ENCODE results near the gene CHRNA1. TPM values are rescaled to one million over a fixed set of nuclear protein-coding genes. Genes with fewer than 3 reads are reported as not detected.

Gene CHRNA1
- total RNA-seq, 1 experiment from 2014 or later, result not detected

- no peak for DNase-seq
- Histone ChIP-seq H3K27me3 (ENCODE audit: insufficient read depth, low read depth) (no peaks in the 10 kb centered on the region), H3K4me2 (no peak overlapping the region), H3K36me3 (ENCODE audit: low read depth) (no peaks in the 10 kb centered on the region), H3K27ac (no peak overlapping the region), H3K79me2 (ENCODE audit: low read depth) (no peaks in the 10 kb centered on the region), H3K4me3 (no peak overlapping the region), H2AFZ (no peak overlapping the region), H3K4me1 (replicated peaks; ENCODE audit: insufficient read depth) (no peaks in the 10 kb centered on the region), H3K9me2 (ENCODE audit: insufficient read depth) (no peaks in the 10 kb centered on the region), H3F3A (ENCODE audit: insufficient read depth, low read depth) (no peaks in the 10 kb centered on the region), H4K20me1 (ENCODE audit: insufficient read depth) (no peaks in the 10 kb centered on the region), H3K9me3 (ENCODE audit: insufficient read depth, low read depth) (no peaks in the 10 kb centered on the region)
- intact Hi-C loops (cut with micrococcal nuclease; ENCODE audit: unreplicated experiment), result no loop called here
- BruUV-seq (replicated peaks), result no TSS peak
- ChIA-PET CTCF (no interaction called here), POLR2A (ENCODE audit: unreplicated experiment) (no interaction called here)
- no peak for TF ChIP-seq EZH2 (IDR thresholded peaks at IDR 0.05; ENCODE audit: low read depth)
- TF ChIP-seq, protein P1, sequence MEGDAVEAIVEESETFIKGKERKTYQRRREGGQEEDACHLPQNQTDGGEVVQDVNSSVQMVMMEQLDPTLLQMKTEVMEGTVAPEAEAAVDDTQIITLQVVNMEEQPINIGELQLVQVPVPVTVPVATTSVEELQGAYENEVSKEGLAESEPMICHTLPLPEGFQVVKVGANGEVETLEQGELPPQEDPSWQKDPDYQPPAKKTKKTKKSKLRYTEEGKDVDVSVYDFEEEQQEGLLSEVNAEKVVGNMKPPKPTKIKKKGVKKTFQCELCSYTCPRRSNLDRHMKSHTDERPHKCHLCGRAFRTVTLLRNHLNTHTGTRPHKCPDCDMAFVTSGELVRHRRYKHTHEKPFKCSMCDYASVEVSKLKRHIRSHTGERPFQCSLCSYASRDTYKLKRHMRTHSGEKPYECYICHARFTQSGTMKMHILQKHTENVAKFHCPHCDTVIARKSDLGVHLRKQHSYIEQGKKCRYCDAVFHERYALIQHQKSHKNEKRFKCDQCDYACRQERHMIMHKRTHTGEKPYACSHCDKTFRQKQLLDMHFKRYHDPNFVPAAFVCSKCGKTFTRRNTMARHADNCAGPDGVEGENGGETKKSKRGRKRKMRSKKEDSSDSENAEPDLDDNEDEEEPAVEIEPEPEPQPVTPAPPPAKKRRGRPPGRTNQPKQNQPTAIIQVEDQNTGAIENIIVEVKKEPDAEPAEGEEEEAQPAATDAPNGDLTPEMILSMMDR (conservative IDR thresholded peaks at IDR 0.05), result no peak
Measured at GRCh38 chr2:174784909-174785308, 20.6 kb upstream of the CHRNA1 start.

GRCh38 chr2:174784316-174784715, 20.0 kb upstream of the CHRNA1 start:
- intact Hi-C loops (cut with micrococcal nuclease; ENCODE audit: unreplicated experiment), result no loop called here
- ChIA-PET CTCF (no interaction called here), POLR2A (ENCODE audit: unreplicated experiment) (no interaction called here)
- H3K9me3 ChIP-seq (ENCODE audit: insufficient read depth, low read depth), result no peaks in the 10 kb centered on the region
- BruUV-seq (replicated peaks), result no TSS peak
- H3K27ac ChIP-seq, result no peak overlapping the region
- H2AFZ ChIP-seq, result no peak overlapping the region
- H3K9me2 ChIP-seq (ENCODE audit: insufficient read depth), result no peaks in the 10 kb centered on the region
- H4K20me1 ChIP-seq (ENCODE audit: insufficient read depth), result no peaks in the 10 kb centered on the region
- no peaks in the 10 kb centered on the region for H3K79me2 ChIP-seq (ENCODE audit: low read depth)
- H3K4me1 ChIP-seq (replicated peaks; ENCODE audit: insufficient read depth), result no peaks in the 10 kb centered on the region
- DNase-seq, result no peak
- H3K27me3 ChIP-seq (ENCODE audit: insufficient read depth, low read depth), result no peaks in the 10 kb centered on the region
- no peak overlapping the region for H3K4me2 ChIP-seq
- TF ChIP-seq, protein P1 (conservative IDR thresholded peaks at IDR 0.05), result no peak
- no peak for TF ChIP-seq EZH2 (IDR thresholded peaks at IDR 0.05; ENCODE audit: low read depth)
- no peak overlapping the region for H3K4me3 ChIP-seq
- no peaks in the 10 kb centered on the region for H3K36me3 ChIP-seq (ENCODE audit: low read depth)
- H3F3A ChIP-seq (ENCODE audit: insufficient read depth, low read depth), result no peaks in the 10 kb centered on the region

DNA sequence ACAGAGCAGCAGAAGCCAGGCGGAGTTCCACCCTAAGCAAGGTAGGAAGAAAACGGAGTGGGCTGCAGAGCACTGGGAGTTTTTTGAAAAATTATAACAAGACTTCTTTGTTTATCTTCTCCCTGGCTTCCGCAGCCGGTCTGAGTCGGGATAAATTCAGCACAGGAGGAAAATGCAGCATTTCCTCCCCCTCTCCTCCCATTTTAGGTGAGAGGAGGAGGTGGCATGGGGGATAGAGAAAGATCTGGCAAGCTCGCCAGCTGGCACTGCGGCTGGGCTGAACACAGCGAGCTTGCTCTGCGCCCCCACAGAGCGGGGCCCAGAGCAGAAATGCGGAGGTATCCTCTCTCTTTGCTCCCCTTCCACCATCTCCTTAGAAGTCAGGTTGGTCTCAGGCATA, 17.7 kb upstream of the CHRNA1 start:
- Histone ChIP-seq H2AFZ (no peak overlapping the region), H3K79me2 (ENCODE audit: low read depth) (no peaks in the 10 kb centered on the region), H3K27ac (no peak overlapping the region), H3K36me3 (ENCODE audit: low read depth) (no peaks in the 10 kb centered on the region), H3K4me2 (no peak overlapping the region), H4K20me1 (ENCODE audit: insufficient read depth) (no peaks in the 10 kb centered on the region), H3F3A (ENCODE audit: insufficient read depth, low read depth) (no peaks in the 10 kb centered on the region), H3K4me3 (no peak overlapping the region), H3K9me2 (ENCODE audit: insufficient read depth) (no peaks in the 10 kb centered on the region), H3K4me1 (replicated peaks; ENCODE audit: insufficient read depth) (0 out of 2 replicates have a peak, but pooled peaks cover 8% of the 10 kb centered on the region), H3K9me3 (ENCODE audit: insufficient read depth, low read depth) (no peaks in the 10 kb centered on the region), H3K27me3 (ENCODE audit: insufficient read depth, low read depth) (no peaks in the 10 kb centered on the region)
- TF ChIP-seq EZH2 (IDR thresholded peaks at IDR 0.05; ENCODE audit: low read depth), result no peak
- TF ChIP-seq, protein P1 (conservative IDR thresholded peaks at IDR 0.05), result no peak
- no TSS peak for BruUV-seq (replicated peaks)
- intact Hi-C loops (cut with micrococcal nuclease; ENCODE audit: unreplicated experiment), result no loop called here
- POLR2A ChIA-PET (ENCODE audit: unreplicated experiment), result no interaction called here
- CTCF ChIA-PET, result no interaction called here
- no peak for DNase-seq

All from PC-9 (cell line).